ELR (cell line): ENCODE measurements around the gene SAMD4A.

Source experiments
- DNase-seq: peaks from one replicate; pipeline ENCODE4 v3.0.0-alpha.2; 2015; ENCODE audit warnings: low read depth

The SAMD4A gene

DNA sequence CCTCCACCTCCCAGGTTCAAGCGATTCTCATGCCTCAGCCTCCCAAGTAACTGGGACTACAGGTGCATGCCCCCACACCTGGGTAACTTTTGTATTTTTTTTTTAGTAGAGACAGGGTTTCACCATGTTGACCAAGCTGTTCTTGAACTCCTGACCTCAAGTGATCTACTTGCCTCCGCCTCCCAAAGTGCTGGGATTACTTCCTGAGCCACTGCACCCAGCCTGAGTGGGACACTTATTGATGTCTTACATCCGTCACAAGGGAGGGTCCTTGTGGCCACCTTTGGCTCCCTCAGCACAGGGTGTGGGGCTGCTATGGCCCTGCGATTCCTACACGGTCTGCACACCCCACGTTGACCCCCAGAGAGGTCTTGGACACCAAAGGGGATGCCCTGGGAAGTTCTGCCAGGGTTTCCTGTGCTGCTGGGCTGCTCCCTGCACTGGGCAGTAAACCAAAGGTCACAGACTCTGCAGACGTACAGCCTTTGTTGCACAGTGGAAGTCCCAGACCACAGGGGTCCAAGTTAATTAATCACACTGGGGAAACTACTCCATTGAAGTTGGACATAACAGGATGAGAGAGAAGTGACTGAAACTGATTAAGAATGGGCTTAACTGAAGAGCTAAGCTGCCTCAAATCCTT, 95.7 kb downstream of the SAMD4A start:
- no peak for DNase-seq

DNA sequence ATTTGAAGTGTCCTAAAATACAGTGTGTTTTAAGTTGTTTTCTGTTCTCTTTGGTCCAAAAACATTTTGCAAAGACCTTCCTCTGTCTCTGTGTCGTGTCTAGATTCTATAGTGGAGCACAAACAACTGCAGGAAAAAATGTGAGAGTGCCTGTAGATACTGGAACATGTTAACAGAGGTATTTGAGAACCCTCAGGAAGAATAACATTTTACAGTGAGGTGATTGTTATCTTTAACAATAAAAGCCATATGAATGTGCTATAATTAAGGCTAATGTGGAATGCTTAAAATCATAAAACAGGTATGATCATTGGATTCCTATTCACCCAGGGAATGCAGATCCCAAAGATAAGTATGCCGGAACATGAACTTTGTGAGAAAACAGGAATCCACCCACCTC, 98.0 kb downstream of the SAMD4A start:
- DNase-seq, result no peak

DNA sequence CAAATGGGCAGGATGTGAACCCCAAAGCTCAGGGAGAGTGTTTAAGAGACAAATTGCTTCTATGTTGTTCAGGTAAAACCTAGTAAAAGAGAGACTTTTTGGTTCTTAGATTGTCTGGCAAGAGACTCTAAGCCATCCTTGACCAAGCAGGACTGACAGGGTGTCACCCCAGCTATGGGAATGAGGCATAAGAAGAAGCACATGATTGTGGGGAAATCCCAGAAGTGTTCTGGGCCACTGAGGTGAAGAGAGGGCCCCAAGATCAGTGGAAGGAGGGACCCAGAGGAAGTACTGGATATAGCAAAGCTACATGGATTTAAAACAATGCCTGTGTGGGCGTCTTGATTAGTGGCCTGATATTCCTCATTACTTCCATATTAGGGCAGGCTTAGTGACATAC, 99.0 kb downstream of the SAMD4A start:
- DNase-seq, result no peak

DNA sequence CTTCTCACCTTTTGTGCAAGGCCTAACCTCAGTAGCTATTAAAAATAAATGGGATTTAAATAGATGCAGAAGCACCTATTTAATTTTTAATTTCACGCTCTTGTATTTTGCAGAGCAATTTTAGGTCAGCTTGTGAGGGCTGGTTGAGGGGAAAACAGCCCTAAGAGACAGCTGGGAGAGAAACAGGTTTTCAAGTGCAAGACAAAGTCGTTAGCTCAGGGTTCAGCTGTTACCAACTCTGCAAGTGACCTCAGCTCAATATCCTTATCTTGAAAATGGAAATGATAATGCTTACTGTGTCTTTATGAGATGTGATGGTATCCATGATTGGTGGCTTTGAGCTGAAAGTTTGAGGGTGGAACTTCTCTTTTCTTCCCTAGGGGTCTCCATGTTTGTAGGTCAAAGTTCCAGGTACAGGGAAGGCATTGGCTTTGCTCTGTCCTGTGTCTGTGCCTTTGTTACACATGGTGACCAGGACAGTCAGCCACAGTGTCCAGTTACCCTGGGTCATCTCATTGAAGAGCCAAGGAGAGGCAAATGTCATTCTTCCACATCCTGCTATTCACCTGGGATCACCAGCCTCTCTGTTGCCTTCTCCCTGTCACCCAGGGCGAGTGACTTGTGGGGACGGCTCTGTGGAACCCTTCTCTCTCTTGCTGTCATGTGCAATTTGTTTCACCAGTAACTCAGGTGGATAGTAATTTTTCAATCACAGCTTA, 100.3 kb downstream of the SAMD4A start:
- no peak for DNase-seq

DNA sequence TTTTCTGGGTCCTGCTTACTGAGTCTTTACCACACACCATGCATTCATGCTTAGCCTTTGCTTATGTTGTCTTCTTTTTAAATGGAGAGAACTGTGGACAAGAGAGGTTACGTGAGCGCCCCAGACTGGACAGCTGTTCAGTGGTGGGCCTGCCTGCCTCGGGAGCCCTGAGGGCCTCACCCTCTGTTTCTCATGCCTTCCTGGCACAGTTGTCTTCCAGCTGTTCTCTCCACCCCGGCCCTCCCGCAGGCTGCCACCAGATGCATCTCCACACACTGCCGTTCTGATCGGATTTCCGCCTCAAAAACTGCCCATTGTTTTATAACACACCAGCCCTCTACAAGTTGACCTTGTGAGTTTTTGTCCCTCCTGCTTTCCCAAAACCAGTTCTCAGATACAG, 100.8 kb downstream of the SAMD4A start:
- no peak for DNase-seq

DNA sequence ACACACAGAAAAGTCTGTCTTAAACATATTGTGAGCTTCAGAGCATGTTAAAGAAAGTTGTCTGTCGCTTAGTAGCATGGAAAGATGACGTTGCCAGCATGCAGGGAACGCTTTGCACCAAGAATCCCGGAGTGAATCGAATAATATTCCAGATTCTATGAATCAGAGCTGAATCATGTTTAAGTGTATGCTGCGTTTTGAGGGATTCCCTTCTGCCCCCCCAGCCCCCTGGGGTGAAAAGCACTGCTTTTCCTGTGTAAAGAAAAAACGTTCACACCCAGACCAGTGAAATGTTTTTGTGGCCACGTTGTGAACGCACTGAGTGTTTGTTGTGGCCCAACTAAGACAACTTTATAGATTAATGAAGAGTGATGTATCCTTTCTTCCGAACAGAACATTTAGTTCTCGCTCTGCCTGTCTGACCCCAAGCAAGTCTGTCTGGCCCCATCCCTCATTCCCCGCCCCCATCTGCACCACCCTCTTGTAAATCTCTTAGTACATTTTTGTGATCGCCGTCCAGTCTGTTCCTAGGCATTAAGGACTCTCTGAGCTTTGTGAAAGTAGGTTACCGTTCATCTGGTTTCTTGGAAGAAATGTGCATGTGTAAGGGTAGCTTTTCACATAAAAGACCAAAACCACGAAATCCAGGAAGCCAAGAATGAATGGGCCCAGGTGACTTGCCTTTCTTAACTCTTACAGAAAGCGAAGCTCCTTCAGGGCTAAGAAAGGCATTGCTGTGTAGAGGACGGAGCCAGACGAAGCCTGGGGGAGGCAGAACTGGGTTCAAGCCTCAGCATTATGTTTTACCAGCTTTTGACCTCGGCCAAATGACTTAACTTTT, 103.0 kb downstream of the SAMD4A start:
- peak; percentile 94 for DNase-seq

DNA sequence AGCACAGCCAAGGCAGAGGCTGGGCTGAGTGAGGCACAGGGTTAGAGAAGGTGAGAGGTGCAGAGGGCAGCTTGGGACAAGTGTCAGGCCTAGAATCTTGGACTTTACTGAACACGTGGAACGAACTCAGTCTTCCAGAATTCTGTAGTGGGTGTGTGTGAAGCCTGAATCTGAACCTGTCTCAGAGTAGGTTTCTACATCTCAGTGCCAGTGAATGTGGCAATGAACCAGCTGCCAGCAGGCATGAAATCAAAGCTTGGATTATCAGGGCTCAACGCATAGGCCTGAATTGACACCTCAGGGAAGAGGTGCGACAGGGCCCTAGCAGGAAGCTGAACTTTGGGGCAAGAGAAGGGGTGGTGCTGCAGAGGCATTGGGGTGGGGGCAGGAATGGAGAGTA, 104.6 kb downstream of the SAMD4A start:
- DNase-seq, result no peak

DNA sequence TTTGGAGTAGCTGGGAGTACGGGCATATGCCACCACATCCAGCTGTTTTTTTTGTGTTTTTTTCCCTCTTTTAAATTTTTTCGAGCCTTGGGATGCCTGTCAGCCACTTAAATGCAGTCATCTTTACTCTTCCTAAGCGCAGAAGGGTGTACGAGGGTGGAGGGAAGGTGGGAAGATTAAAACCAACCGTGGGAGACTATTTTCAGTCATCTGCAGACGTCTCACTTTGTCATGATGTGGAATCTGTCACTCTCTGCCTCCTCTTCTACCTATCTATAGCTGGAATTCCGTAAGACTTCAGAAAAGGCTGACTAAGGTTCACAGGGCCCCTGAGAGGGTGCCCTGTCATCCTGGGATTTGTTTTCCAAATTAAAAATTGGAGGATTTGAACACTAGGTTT, 105.3 kb downstream of the SAMD4A start:
- DNase-seq, result no peak

DNA sequence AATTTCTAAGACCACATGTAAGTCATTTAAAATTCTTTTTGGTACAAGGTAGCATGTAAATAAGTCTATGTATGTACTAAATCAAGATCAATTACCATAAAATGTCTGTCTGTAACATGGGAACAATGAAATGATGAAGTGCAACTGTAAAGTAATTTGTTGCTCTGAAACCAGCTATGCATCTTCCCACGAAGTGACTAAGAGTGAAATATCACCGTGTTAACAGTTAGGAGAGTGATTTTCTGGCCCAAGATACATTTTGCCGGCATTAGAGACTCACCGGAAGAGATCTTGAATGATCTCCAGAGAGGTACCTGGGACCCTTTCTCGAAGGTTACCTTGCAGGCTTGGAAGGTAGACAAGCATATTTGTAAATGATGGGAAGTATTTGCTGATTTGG, 105.8 kb downstream of the SAMD4A start:
- DNase-seq, result no peak

DNA sequence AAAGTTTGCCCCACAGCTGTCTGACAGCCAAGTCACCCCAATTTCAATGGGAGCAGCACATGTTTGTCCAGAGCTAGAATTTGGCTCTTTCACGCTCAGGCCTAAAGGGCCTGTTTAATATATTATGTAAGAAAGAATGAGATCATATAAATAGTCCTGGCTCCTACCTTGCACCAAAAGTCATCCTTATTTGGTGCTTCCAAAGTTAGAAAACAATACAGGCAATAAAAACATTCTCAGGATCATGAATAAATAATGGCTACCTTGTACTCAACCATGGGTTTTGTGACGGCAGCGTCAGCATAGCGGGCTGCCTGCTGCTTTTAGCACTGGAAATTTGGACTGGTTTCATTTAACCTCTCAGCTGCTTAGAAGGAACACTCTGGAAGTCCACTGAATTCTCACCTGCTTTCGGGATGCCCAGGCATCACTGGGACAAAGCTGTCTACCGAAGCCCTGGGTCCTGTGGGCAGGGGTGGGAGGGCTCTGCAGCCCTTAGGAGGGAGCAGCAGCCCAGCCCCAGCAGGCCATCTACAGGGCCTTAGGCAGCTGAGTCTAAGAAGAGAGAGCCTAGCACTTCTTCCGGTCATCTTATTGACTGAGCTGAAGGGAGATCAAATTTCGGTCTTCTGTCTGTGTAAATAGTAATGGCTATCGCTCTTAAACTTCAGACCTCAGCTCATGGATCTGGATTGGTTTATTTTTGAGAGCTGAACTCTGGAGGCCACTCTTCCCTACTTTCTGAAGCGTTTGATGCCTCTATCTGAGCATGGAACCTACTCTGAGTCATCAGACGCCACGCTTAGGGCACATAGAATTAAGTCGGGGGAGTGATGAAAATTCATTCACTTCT, 106.5 kb downstream of the SAMD4A start:
- DNase-seq, result no peak

DNA sequence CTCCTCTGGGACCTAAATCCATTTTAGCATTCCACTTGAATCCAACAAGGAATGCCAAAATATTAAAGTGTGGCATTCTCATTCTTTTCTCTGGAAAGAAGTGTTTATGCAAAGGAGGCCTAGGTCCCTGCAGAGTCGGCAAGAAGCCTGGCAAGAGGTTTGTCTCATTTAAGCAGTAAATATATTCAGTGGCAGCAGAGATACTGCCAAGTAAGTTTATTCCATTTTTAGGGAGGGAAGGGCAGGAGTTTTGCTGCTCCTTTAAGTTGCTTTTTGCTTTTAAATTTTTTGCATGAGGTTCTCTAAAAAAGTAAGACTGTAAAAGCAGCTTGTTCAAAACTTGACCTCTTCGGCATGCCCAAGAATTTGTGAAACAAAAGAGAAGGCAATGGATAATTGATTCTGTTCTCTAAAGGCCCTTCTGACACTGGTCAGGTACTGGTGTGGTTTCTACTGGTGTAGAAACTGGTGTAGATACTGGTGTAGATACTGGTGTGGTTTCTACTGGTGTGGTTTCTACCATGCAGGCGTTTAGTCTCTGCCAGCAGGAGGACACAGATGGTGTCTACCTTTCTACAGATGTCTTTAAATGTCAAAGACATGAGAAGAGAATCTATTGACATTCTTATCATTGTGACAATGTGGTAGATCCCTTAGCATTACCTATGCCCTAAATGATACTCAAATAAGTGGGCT, 107.3 kb downstream of the SAMD4A start:
- no peak for DNase-seq

DNA sequence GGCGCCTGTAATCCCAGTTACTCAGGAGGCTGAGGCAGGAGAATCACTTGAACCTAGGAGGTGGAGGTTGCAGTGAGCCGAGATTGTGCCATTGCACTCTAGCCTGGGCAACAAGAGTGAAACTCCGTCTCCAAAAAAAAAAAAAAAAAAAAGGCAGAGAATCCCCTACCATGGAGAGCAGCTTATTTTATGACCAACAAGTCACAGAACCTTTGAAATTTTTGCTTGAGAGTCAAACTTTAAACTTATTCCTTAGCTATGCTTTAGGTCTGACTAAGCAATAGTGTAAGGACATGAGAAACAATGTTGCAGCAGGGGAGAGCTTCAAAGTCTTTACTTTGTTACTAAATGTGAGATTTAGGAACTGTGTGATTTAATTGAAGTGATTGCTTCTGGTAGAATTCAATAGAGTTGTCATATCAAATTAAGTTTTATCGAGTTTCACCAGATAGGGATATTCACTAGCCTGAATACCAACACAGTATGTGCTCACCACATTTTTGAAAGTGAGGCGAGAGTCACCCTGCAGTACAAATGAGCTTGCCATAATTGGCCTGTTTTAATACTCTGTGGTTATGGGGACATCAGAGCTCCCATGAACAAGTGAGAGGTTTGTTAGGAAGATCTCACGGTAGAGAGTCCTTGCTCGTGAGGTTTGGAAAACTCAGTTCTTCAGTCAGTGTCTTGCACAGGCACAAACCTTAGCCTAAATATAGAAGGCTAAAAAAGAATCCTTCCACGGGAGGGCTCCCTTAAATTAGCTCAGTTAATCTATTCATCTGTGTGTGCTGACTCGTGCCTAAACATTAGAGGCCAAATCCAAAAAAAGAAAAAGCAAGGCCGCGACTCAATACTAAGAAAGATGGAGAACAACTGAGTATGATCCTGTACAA, 108.6 kb downstream of the SAMD4A start:
- DNase-seq, result no peak

DNA sequence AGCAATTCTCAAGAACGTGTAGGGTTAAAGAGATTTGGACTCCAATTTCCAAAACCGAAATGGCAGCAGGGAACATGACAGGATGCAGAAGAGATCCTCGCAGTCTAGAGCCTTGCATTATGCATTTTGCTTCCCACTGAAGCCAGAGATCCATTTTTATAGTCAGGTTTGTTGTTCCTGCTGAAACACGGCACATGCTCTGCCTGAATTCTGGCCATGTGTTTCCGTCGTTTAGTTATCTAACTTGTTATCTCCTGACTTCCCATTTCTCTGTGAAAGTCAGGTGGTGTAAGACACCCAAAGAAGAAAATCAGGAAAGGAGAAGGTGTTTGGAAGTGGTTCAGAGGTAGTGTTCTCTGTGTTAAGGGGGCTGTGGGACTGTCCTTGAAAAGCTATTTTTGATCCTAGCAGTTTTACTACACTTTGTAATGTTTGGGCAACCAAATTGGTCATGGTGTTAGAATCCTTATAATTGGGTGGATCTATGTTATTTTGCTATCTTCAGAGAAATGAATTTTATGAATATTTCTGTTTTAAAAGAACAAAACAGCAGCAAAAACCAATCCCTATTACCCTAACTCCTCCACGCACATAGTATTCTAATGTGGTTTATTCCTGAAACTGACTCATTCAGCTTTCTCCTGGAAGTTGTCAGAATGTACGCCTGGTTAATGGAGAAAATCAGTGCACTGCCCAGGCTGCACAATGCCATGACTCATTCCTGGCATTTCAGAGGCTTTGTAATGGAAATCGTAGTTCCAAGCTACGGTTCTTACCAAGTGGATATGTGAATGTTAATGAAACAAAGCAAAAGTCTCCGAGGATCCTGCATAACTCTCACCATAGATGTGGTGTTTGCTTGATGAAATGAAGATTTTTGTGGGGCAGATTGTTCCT, 110.1 kb downstream of the SAMD4A start:
- DNase-seq, result peak; percentile 96

DNA sequence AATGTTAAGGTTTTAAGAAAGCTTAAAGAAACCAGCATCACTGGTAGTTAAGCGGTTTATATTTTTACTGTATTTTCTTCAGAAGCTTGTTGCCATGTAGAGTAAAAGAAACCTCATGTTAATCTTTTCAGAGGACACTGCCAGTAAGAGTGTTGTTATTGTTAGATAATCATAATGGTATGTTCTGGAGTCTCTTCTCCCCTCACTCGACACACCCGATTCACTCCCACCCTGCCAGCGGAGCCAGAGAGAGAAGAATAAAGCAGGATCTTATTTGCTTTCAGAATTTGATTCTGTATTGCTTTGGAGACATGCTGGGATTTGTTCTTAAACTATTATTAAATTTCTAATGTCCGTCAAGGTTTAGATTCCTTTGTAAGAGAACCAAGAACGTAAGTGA, 113.7 kb downstream of the SAMD4A start:
- no peak for DNase-seq

DNA sequence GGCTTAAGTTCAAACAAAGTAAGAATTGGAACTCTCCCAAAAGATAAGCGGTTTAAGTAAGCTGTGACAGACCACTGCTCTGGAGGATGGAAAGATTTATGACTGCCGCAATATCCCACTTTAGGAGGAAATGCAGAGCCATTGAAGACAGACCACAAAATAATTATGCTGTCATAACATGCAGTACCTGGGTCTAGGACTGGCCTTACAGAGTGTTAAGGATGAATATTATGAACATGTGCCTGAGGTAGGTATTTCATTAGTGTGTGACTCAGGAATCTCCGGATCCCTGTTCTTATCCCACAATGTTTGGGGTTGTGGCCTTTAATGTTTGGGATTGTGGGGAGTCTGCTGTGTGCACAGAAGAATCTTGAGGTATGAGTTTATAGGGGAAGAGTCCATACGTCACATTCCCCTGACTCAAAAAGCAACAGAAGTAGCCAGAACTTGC, 114.9 kb downstream of the SAMD4A start:
- peak; percentile 84 for DNase-seq

DNA sequence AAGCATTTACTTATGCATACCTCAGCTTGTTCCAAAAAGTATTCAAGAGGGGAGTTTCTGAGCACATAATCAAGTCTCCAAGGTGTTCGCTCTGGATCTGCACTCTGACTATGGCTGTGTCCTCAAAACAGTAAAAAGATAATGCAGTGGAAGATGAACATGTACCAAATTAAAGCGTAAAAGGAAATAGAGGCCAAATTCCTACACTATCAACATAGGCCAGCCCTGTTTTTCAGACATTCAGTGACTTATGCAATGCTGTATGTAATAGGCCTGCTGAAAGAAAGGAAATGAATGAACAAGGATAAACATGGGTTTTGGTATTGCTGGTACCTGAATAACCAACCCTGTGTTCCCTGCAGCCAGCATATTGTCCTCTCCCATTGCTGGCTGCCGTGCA, 115.7 kb downstream of the SAMD4A start:
- no peak for DNase-seq

DNA sequence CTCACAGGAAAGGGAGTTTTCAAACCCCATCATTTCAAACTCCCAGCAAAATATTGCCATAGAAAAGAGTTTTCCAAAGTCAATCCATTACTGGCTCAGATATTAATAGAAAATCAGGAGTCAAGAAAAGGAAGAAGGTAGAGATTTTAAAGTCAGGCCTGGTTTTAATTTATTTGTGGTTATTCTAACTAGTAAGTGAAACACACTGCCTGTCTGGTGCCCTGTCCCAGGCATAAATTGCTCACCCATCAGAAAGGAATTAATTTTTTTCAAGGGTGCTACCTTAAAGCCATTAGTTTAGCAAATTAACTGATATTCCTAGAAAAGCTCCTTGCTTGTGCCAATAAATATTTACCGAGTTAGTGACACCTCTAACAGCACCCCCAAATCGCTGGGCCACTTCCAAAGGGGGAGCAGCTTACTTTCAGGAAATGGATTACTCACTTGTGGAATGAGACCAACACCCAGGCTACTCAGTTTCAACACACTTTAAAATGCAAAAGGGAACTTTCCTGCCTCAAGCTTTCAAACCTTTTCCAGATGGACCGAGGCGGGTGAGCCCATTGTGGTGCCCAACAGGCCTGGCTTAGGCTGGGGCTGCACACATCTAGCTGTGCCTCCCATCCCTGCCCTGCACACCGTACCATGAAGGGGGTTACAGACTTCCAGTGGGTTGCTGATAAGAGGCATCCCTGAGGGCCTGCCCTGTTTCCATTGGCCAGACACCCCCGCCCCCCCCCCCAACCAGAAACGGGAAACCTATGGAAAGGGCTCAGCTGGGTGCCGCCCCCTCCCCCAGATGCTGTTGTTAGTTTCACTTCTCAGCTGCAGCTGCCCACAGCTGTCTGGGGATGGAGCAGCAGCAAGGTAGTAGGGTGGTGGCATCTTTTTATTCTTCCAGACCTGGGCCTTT, 117.2 kb downstream of the SAMD4A start:
- DNase-seq, result peak; percentile 83

DNA sequence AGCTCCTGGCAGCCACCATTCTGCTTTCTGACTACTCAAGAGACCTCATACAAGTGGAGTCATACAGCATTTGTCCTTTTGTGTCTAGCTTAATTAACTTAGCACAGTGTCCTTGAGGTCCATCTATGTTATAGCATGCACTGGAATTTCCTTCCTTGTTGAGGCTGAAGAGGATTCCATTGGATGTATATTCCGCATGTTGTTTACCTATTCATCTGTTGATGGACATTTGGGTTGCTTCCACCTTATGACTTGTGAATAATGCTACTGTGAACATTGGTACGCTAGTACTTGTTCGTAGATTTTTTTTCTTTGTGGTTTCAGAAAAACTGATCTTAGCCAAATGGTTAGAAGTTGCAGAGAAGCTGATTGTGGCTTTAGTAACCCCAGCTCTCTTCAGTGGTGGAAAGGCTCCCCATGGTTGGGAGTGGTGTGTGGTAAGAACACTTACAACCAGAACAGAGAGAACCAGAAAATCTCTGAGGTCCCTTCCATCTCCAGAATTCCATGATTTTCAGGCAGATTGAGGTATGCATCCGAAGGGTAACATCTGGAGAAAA, 118.4 kb downstream of the SAMD4A start:
- DNase-seq, result no peak
